Germinal center (tissue), 1 donor: ENCODE measurements around the gene CSDE1.

ENCODE experiments used
- DNase-seq: peaks from one replicate; pipeline ENCODE4 v3.0.0; 2012; ENCODE audit warnings: mixed read lengths, low spot score

CSDE1 gene

DNA sequence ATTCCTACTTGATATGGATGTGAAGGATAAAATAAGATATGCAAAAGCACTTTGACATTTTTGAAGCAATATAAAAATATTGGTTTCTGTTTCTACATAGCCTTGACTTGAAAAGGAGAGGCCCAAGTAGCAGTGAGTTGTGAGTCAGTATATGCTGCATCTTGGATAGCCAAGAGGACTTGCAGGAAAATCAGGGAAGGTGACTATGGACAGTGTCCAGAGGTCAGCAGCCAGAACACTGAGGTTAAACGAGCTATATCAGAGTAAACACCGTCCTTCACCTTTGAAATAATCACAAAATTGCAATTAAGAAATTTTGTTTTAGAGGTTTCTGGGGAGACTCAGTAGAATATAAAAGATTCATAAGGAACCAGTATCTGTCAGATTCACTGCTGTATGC lies 55.9 kb downstream of the CSDE1 start:
- no peak for DNase-seq

DNA sequence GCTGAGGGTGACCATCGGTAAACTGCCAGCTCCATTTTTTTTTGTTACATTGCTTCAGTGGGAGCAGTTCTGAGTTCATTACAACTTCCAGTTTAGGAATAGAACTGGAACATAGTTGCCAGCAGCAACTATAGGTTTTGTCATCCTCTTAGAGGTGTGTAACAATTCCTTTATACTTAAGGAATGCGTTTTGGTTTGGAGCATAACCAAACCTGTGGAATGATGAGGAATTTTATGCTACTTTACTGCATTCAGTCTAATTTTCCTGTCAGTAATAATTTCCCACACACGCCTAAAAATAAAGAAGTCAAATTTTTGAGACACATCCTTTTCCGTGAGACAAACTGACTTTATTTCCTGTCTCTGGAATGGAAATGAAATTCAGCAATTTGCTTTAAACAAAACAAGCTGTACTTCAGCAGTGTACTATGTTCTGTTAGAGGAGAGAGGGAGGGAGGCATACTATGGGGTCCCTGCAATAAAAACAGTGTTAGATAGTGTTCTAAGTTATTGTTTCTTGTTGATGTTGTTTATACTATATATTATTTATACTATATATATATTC lies 57.7 kb downstream of the CSDE1 start:
- DNase-seq = no peak

DNA sequence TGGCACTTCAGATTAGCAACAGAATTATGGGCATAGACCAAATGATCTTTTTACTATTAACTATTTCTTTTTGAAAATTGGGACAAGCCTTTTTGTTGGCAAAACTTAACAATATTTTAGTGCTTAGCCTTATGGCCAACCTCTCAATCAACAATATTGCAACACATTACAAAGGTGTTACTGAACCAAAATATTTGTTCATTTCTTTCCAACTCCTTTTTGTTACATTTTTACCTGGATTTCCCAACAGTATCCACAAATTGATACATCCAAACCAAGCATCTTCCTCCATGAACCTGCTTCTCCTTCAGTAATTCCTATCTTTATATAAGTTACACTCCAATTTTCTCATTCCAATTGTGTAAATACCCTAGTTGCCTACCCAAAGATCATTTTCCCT lies 61.0 kb downstream of the CSDE1 start:
- no peak for DNase-seq

DNA sequence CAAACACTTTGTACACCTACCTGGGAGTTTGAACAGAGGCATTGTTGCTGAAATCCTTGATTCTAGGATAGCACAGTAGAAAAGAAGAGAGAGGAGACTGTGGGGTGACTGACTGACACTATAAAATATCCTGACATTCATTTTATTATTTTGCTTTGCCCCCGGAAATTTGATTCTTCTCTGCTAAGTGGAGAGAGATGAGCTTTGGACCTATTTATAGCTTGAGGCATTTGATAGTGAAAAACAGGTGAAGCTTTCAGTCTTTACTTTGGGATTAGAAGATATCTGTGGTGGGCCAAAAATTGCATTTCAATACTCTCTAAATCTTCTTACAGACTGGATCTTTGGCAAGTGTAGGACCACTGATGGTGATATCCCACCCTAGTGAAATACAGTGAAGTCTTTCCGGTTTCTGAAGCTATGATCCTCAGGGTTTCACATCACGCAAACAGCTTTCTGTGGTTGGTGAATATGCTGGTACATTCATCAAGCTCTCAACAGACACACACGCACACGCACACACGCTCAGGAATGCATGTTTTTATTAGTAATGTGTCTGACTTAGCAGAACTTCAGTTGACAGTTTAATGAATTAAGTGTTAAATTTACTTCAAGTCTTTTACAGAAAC lies 62.2 kb downstream of the CSDE1 start, which contains the start of gene AMPD1:
AMPD1 (minus strand) TSS at position 117 of the 629 bp plus-strand sequence; CDS start at position 42, 75 bp downstream.
- DNase-seq = no peak

DNA sequence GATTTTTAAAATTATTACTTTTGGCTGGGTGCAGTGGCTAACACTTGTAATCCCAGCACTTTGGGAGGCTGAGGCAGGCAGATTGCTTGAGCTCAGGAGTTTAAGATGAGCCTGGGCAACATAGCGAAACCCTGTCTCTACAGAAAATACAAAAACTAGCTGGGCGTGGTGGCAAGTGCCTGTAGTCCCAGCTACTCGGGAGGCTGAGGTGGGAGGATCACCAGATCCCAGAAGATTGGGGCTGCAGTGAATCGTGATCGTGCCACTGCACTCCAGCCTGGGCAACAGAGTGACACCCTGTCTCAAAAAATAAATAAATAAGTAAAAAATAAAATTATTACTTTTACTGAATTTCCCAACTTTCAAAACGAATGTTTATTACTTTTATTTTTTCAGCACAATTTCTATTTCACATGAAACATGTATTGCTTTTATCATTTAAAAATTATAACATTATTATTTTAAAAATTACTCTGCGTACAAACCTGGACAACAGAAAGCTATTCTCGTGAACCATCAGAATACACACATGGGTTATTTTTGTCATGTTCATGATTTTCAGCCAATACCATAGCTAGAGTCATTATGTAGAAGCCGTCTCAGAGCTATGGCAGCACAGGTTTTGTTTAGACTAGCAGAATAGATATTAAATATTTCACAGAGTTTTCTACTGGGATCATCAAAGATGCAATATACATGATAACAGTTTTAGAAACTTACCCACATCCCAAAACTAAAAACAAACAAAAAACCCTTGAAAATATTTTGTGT lies 63.1 kb downstream of the CSDE1 start:
- no peak for DNase-seq

DNA sequence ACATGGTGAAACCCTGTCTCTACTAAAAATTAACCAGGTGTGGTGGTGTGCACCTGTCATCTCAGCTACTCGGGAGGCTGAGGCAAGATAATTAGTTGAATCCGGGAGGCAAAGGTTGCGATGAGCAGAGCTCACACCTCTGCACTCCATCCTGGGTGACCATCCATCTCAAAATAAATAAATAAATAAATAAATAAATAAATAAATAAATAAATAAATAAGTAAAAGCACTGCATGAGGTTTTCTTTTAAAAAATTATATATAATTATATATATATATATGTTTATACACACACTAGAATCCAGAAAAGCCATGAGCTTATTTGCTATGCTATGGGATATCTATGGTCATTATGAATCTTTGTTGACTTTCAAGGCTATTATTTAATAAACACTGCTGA lies 64.8 kb downstream of the CSDE1 start:
- no peak for DNase-seq

DNA sequence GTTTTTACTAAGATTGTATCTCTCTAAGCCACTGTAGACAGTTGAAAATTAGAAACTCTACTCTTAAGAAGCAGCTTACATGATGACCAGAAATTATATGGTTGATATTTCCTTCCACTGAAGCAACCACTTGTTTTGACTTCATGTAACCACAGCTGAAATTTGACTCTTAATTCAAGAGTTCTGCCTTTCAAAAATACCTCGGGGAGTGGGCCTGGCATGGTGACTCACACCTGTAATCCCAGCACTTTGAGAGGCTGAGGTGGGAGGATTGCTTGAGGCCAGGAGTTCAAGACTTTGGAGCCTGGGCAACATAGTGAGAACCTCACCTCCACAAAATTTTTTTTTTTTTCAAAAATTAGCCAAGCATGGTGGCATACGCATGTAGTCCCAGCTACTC lies 66.7 kb downstream of the CSDE1 start:
- no peak for DNase-seq

DNA sequence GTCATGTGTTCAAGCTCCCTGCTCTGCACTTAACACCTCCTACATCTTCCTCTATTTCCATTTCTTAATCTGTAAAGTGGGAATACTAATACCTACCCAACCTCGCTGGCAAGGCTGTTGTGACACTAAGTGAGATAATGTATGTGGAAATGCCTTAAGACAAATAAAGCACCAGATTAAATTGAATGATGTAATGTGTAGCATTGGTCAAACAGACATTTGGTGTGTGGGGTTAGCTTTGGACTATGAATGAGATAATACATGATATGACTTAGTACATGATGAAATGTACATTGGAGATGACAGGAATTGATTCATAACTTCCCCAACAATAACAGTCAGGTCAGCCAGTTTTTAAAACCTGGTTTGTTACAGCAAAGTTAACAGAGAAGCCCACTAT lies 67.6 kb downstream of the CSDE1 start:
- DNase-seq = no peak

DNA sequence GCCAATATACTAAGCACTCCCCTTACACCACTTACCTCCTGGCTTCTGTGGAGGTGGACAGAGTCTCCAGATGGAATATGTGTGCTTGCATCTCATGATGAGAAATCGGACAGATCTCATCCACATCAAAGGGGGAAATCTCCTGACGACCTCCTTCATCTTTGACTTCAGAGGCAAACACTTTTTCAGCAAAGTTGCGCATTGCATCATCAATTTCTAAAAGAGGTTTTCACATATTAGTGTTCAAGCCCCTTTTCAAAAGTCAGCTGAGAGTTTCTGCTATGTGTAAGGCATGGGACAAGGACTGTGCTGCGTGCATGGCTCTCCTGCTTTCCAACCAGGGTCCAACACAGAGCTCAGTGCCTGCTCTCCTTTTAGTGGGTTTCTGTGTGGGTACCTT lies 69.3 kb downstream of the CSDE1 start:
- DNase-seq = no peak

DNA sequence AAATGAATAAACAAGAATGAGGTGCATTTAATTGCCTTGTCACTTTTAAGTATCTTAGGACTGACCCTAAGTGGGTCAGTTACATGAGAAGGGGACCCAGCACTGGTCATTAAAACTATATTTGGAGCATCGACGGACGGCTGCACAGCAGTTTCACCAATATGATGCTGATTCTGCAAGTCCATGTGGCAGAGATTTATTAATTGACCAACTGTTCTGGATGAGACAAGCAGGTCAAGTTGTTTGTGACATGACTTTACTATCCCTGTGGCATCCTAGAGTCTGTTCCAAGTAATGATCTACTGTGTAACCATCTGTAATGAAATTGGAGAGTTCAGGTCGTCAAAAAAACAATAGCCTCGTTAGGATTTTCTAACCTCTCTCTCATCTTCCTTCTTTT lies 71.9 kb downstream of the CSDE1 start:
- DNase-seq = no peak

DNA sequence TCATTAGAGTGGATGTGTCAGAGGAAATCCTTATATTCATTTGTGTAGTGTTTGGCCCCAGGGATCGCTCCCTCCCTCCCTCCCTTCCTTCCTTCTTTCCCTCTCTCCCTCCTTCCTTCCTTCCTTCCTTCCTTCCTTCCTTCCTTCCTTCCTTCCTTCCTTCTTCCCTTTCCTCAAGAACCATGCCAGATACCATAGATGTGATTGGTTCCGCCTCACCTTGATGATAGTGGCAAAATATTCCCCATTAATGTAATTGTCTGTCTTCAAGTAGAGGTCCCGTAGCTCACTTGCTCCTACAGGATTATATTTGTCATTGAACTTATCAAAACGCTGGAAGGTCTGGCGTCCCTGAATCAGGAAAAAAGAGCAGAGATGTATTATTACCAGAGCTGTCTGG lies 80.1 kb downstream of the CSDE1 start:
- DNase-seq = no peak

DNA sequence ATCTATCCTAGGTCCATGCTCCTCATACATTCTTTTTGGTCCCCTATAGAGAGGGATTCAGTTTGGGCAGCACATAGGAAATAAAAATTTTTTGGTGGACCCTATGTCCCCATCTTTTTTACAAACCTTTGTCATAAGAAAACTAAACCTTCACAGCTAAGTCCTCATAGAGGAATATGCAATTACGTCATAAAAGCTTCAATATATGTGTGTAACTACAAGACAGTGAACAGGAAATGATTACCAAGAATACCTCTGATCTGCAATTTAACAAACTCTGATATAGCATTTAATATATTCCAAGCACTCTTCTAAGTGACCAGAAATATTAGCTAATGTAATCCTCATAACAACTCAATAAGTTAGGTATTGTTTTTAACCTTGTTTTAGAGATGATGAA lies 81.7 kb downstream of the CSDE1 start:
- no peak for DNase-seq

DNA sequence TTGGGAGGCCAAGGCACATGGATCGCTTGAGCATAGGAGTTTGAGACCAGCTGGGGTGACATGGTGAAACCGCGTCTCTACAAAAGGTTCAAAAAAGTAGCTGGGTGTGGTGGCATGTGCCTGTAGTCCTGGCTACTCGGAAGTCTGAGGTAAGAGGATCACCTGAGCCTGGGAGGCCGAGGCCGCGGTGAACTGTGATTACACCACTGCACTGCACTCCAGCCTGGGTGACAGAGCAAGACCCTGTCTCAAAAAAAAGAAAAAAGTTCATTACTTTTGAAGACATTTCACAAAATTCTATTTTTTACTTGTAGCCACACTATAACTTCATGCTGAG lies 85.9 kb downstream of the CSDE1 start:
- no peak for DNase-seq

DNA sequence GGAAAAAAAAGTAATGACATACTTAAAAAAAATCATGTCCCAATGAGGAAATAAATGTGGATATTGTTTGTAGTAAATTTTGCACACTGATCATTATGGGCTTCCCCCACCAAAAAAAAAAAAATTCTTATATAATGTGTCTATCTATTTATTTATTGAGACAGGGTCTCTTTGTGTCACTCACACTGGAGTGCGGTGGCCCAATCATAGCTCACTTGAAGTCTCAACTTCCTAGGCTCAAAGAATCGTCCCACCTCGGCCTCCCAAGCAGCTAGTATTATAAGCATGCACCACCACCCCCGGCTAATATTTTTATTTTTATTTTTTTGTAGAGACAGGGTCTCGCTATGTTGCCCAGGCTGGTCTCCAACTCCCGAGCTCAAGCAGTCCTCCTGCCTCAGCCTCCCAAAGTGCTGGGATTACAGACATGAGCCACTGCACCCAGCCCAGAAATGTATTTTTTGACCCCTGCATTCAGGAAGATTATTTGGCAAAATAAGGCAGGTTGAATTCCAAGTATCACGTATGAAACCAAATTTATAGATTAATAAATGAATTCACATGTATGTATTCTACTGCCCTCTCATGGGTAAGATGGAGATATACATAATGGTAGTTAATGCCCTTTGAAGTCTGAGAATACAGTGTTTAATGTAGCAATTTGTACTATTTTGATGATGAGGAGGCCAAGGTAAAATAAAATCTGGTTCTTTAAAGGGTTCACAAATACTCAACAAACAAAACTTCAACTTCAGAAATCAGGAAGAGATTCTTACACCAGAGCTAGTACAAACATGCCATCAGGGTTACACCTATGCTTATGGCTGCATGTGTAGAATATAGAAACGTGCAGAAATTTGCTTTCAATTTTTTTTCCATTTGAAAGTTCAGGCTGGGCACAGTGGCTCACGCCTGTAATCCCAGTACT lies 86.5 kb downstream of the CSDE1 start:
- peak; percentile 24 for DNase-seq

DNA sequence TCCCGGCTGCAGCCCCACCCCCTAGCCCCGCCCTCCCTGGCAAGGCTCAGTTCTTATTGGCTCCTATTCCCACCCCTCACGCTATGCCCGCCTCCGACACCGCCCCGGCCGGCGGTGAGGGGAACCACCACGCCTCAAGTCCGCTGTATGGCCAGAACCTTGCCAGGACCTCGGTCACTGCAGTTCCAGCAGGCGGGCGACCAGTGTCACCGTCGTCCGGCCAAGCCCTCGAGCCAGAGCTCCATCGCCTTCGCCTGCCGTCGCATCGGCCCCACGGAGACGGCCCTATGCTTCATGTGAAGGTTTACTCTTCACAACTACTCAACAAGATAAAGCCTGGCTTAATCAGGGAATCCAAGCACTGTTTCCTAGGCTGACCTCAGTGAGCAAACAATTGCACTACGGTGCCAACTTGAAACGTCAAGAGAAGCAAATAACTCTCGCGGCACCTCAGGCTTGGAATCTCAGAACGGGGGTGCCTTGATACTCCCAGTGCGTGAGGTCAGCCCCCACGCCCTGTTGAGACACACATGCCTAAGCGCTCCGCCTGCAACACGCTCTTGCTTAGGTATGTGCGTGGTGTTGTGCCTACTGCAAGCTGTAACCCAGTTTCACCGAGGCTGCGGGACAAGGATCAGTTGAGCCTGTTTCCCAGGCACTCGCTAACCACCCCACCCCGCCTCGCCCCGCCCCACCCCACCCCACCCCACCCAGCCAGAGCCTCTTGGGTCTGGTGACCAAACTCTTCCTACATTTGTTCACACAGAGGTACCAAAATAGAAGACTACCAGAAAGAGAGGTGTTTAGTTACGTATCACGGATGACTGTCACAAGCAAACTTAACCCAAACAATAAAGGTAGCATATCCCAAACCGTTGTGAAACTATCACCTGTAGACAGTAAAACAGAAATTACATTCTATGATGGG lies 87.4 kb downstream of the CSDE1 start:
- DNase-seq = peak; percentile 95

DNA sequence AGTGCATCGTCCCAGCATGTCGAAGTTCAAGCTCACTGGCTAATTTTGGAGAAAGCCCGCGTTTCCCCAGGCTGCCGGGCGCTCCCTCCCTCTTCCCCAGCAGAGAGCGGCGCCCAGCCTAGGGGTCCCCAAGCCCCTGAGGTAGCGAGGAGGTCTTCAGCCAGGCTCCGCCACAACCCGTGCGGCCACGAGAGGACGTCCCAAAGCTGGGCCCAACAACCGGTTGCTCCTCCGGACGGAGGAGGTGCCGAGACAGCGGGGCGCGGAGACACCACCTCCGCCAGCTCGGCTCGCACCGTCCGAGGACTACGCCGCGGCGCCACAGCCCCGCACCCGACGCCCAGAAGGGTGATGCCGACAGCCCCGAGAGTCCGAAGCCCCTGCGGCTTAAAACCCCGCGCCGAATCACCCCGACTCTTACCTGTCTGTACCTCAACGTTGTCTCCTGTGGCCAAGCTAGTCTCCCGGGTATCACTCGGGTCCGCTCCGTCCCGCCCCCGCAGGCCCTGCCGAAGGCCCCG lies 88.2 kb downstream of the CSDE1 start, which contains the start of gene DENND2C:
DENND2C (minus strand) TSS at position 488 of the 521 bp plus-strand sequence. CDS start 44,065 bp downstream, outside the sequence.
- no peak for DNase-seq

DNA sequence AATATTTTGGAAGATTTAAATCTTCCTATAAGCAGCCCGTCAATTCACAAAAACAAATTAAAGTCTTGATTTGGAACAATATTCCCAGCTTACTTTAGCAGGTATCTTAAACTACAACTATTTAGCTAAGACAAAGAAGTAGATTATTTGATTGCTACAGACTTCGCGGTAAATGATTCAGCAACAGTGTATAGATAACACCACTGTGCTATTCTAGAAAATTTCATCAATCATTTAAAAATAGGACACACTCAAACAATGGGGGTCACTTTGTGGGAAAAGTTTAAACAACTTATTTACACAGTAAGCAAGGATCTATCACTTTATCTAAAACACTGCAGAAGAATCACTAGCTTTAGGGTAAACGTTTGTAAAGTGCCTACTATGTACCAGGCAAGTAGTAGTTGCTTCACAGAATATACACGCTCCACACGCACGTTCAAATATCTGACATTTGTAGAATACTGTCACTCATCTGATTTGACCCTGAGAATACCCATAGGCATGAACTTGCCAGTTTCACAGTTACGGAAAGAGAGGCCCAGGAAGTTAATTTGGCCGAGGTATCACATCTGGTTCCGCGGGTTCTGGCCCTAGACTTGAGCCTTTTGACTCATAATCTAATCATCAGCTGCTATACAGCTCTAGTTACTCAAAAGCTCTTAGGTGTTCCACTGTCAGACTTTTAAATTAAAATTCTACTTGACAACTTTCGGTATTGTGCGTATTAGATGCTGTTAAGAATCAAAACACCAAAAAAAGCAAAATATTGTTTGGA lies 88.8 kb downstream of the CSDE1 start:
- no peak for DNase-seq

DNA sequence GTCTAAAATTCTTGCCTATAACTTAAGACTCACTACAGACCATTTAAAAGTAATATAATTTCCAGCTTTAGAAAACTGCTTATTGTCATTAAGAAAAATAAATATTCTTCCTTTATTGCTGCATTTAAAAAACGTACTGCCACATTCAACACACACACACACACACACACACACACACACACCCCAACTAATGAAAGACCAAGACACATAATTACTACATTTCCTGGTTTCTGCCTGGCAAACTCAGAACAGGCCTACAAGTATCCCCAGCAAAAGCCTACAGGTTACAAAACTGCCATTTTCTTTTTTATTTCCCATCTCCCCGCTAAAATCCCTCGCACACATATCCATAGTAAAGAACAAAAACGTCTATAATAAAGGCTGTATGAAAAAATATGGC lies 89.4 kb downstream of the CSDE1 start:
- DNase-seq = no peak

DNA sequence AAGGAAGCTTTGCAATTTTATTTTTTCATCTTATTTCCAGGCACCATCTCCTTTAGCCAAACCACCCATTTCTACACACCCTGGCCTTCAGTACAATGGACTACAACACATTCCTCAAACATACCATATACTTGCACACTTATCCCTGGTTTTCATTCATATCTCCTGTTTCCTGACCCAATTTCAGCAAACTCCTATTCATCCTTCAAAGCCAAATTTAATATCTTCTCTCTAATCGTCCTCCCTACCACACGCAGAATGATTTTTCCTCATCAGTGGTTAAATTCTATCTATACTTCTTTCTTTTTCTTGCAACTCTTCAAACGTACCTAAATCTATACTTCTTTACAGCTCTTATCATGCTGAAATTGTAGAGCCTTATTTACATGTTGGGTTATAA lies 90.8 kb downstream of the CSDE1 start:
- DNase-seq = no peak
